ENCODE measurements around the gene RASAL2.

Gene RASAL2

GRCh38 chr1:178300352-178300699, 206.4 kb downstream of the RASAL2 start:
- no peaks in the 10 kb centered on the region for H3K9me3 ChIP-seq (ENCODE audit: insufficient read depth, low read depth, low read length)
- H2AFZ ChIP-seq (ENCODE audit: low read length): no peak overlapping the region
- no peak overlapping the region for H3K9ac ChIP-seq (ENCODE audit: low read depth, low read length, poor library complexity, severe bottlenecking)
- no peak overlapping the region for H3K4me3 ChIP-seq (ENCODE audit: low read length, poor library complexity, severe bottlenecking)
- TF ChIP-seq EZH2phosphoT487 (IDR thresholded peaks at IDR 0.05; ENCODE audit: borderline replicate concordance): no peak
- TF ChIP-seq, protein P1, sequence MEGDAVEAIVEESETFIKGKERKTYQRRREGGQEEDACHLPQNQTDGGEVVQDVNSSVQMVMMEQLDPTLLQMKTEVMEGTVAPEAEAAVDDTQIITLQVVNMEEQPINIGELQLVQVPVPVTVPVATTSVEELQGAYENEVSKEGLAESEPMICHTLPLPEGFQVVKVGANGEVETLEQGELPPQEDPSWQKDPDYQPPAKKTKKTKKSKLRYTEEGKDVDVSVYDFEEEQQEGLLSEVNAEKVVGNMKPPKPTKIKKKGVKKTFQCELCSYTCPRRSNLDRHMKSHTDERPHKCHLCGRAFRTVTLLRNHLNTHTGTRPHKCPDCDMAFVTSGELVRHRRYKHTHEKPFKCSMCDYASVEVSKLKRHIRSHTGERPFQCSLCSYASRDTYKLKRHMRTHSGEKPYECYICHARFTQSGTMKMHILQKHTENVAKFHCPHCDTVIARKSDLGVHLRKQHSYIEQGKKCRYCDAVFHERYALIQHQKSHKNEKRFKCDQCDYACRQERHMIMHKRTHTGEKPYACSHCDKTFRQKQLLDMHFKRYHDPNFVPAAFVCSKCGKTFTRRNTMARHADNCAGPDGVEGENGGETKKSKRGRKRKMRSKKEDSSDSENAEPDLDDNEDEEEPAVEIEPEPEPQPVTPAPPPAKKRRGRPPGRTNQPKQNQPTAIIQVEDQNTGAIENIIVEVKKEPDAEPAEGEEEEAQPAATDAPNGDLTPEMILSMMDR (conservative IDR thresholded peaks at IDR 0.05; ENCODE audit: low read length): no peak
- H3K4me2 ChIP-seq (ENCODE audit: low read depth, low read length, poor library complexity, severe bottlenecking): no peak overlapping the region
- H3K9me2 ChIP-seq (replicated peaks; ENCODE audit: low read depth, low read length): no peaks in the 10 kb centered on the region
- no peaks in the 10 kb centered on the region for H3K36me3 ChIP-seq (ENCODE audit: insufficient read depth, low read length)
- no peaks in the 10 kb centered on the region for H3K79me2 ChIP-seq (ENCODE audit: insufficient read depth, low read length)
- H3K4me1 ChIP-seq (ENCODE audit: insufficient read depth, low read length, poor library complexity, severe bottlenecking): no peaks in the 10 kb centered on the region
- H4K20me1 ChIP-seq (ENCODE audit: insufficient read depth, low read length, poor library complexity, severe bottlenecking): no peaks in the 10 kb centered on the region
- H3F3A ChIP-seq (ENCODE audit: low read depth): no peaks in the 10 kb centered on the region
- H3K27me3 ChIP-seq (ENCODE audit: insufficient read depth, low read length, poor library complexity, severe bottlenecking): no peaks in the 10 kb centered on the region

DNA sequence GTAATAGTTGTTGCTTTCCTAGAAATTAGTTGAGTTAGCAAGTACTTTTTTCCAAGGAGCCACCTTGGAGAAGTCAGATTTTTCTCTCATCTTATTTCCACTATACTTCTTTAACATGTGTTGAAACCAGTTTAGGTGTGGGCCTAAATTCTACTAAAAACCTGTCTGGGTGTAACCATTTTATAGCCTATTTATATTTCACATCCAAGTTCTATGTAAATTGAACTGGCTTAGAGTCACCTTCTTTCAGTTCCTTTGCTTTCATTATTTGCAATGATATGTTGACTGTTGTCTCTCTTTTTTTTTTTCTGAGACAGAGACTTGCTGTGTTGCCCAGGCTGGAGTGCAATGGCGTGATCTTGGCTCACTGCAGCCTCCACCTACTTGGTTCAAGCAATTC, 207.2 kb downstream of the RASAL2 start:
- Histone ChIP-seq H3K79me2 (ENCODE audit: insufficient read depth, low read length) (no peaks in the 10 kb centered on the region), H2AFZ (ENCODE audit: low read length) (no peak overlapping the region), H3K9me3 (ENCODE audit: insufficient read depth, low read depth, low read length) (no peaks in the 10 kb centered on the region), H3K4me3 (ENCODE audit: low read length, poor library complexity, severe bottlenecking) (no peak overlapping the region), H3K4me2 (ENCODE audit: low read depth, low read length, poor library complexity, severe bottlenecking) (no peak overlapping the region), H3F3A (ENCODE audit: low read depth) (no peaks in the 10 kb centered on the region), H3K36me3 (ENCODE audit: insufficient read depth, low read length) (no peaks in the 10 kb centered on the region), H3K27me3 (ENCODE audit: insufficient read depth, low read length, poor library complexity, severe bottlenecking) (no peaks in the 10 kb centered on the region), H3K4me1 (ENCODE audit: insufficient read depth, low read length, poor library complexity, severe bottlenecking) (no peaks in the 10 kb centered on the region), H3K9me2 (replicated peaks; ENCODE audit: low read depth, low read length) (no peaks in the 10 kb centered on the region), H4K20me1 (ENCODE audit: insufficient read depth, low read length, poor library complexity, severe bottlenecking) (no peaks in the 10 kb centered on the region), H3K9ac (ENCODE audit: low read depth, low read length, poor library complexity, severe bottlenecking) (no peak overlapping the region)
- TF ChIP-seq EZH2phosphoT487 (IDR thresholded peaks at IDR 0.05; ENCODE audit: borderline replicate concordance): no peak
- TF ChIP-seq, protein P1 (conservative IDR thresholded peaks at IDR 0.05; ENCODE audit: low read length): no peak

DNA sequence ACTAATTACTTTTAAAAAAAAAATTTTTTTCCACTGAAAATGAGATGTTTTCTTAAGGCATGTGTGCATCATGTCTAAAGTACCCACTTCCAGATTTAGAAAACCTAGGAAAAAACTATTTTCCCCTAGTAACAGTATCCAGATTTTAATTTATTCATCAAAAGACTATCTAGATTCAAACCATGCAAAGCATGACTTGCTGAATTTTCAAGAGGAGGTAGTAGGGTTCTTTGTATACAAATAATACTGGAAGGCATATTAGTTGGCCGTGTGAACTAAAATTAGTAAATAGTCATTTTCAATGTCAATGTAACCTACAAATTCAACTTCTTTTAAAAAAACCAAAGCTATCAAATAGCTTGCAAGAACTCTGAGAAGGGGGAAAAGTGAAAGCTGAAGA, 213.4 kb downstream of the RASAL2 start:
- Histone ChIP-seq H3K27me3 (ENCODE audit: insufficient read depth, low read length, poor library complexity, severe bottlenecking) (no peaks in the 10 kb centered on the region), H3K9ac (ENCODE audit: low read depth, low read length, poor library complexity, severe bottlenecking) (no peak overlapping the region), H3K9me3 (ENCODE audit: insufficient read depth, low read depth, low read length) (no peaks in the 10 kb centered on the region), H3K4me2 (ENCODE audit: low read depth, low read length, poor library complexity, severe bottlenecking) (no peak overlapping the region), H3K9me2 (replicated peaks; ENCODE audit: low read depth, low read length) (no peaks in the 10 kb centered on the region), H3K36me3 (ENCODE audit: insufficient read depth, low read length) (no peaks in the 10 kb centered on the region), H3K4me3 (ENCODE audit: low read length, poor library complexity, severe bottlenecking) (no peak overlapping the region), H3K79me2 (ENCODE audit: insufficient read depth, low read length) (no peaks in the 10 kb centered on the region), H4K20me1 (ENCODE audit: insufficient read depth, low read length, poor library complexity, severe bottlenecking) (no peaks in the 10 kb centered on the region), H3K4me1 (ENCODE audit: insufficient read depth, low read length, poor library complexity, severe bottlenecking) (no peaks in the 10 kb centered on the region), H3F3A (ENCODE audit: low read depth) (no peaks in the 10 kb centered on the region), H2AFZ (ENCODE audit: low read length) (no peak overlapping the region)
- TF ChIP-seq, protein P1 (conservative IDR thresholded peaks at IDR 0.05; ENCODE audit: low read length): no peak
- TF ChIP-seq EZH2phosphoT487 (IDR thresholded peaks at IDR 0.05; ENCODE audit: borderline replicate concordance): no peak

Data from Loucy (cell line).